Eye (tissue), 1 donor: ENCODE results near the gene GRAMD4.
A peak's percentile ranks its signal among the peaks of the same experiment; 100 is the strongest.

Experiments
- DNase-seq: peaks from one replicate; pipeline ENCODE4 v3.0.0-alpha.2; 2015

The GRAMD4 gene

GRCh38 chr22:46674906-46675305, 54.7 kb downstream of the GRAMD4 start:
- DNase-seq, result no peak

GRCh38 chr22:46675479-46675878, 55.3 kb downstream of the GRAMD4 start:
- no peak for DNase-seq

GRCh38 chr22:46675938-46676337, 55.8 kb downstream of the GRAMD4 start:
- DNase-seq, result no peak

GRCh38 chr22:46676479-46676878, 56.3 kb downstream of the GRAMD4 start:
- DNase-seq, result no peak

GRCh38 chr22:46676881-46677280, 56.7 kb downstream of the GRAMD4 start:
- DNase-seq, result no peak

GRCh38 chr22:46677323-46678002, 57.3 kb downstream of the GRAMD4 start:
- no peak for DNase-seq

GRCh38 chr22:46678003-46678657, 57.9 kb downstream of the GRAMD4 start:
- no peak for DNase-seq

GRCh38 chr22:46678785-46679700, 58.9 kb downstream of the GRAMD4 start:
- DNase-seq, result peak; percentile 26

- DNase-seq, result no peak
These were observed 59.6 kb downstream of the GRAMD4 start for GRCh38 chr22:46679706-46680269.

GRCh38 chr22:46681010-46681409, 60.8 kb downstream of the GRAMD4 start:
- no peak for DNase-seq

- DNase-seq, result no peak
These were observed 62.0 kb downstream of the GRAMD4 start for GRCh38 chr22:46682011-46682731.

- peak; percentile 50 for DNase-seq
These were observed 64.5 kb downstream of the GRAMD4 start for GRCh38 chr22:46684706-46685105.

GRCh38 chr22:46686221-46687047, 66.2 kb downstream of the GRAMD4 start:
- no peak for DNase-seq

- DNase-seq, result no peak
These were observed 66.9 kb downstream of the GRAMD4 start for GRCh38 chr22:46687048-46687444.

- DNase-seq, result no peak
These were observed 67.3 kb downstream of the GRAMD4 start for GRCh38 chr22:46687460-46687859.

- DNase-seq, result no peak
These were observed 68.8 kb downstream of the GRAMD4 start for GRCh38 chr22:46688949-46689348.

GRCh38 chr22:46690146-46690545, 70.0 kb downstream of the GRAMD4 start:
- no peak for DNase-seq

- no peak for DNase-seq
These were observed 71.4 kb downstream of the GRAMD4 start for GRCh38 chr22:46691571-46691970.

- DNase-seq, result no peak
These were observed 73.6 kb downstream of the GRAMD4 start for GRCh38 chr22:46693634-46694415.

GRCh38 chr22:46694416-46695170, 74.4 kb downstream of the GRAMD4 start:
- no peak for DNase-seq
